Stimulated activated CD8-positive, alpha-beta memory T cell treated with anti-CD3 and anti-CD28 coated beads, Interleukin-12 subunit alpha, Interleukin-12 subunit beta, amount 100 ng/mL, for 4 hours (primary cell): ENCODE data around the gene ETV5.
A peak's percentile ranks its signal among the peaks of the same experiment; 100 is the strongest.

Experiments used
- DNase-seq: peaks from one replicate; pipeline ENCODE4 v3.0.0-alpha.2; 2020; ENCODE audit warnings: low read depth

Gene ETV5

GRCh38 chr3:186108941-186109865, at the start of gene ETV5:
Gene ETV5, minus strand, starts transcription at chr3:186109089. Its CDS starts 3,221 bp downstream, at chr3:186105868.
- DNase-seq: peak; percentile 82

- no peak for DNase-seq
Observed at GRCh38 chr3:186154641-186155040, 45.8 kb upstream of the ETV5 start.

DNA sequence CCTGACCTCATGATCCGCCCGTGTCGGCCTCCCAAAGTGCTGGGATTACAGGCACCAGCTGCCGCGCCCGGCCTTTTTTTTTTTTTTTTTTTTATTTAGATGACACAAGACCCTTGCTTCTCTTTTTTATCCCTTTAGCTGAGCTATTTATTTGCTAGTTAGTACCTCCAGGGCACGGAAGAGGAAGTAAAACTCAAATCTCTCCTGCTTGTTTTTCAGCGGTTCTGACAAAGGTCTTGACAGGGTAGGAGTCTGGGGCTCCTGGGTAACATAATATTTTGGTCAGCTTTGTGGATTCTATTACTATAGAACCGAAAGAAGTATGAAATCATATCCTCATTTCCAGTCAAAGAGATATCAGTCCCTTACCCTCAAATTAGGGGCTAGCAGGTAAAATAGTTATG, 44.0 kb upstream of the ETV5 start:
- no peak for DNase-seq

DNA sequence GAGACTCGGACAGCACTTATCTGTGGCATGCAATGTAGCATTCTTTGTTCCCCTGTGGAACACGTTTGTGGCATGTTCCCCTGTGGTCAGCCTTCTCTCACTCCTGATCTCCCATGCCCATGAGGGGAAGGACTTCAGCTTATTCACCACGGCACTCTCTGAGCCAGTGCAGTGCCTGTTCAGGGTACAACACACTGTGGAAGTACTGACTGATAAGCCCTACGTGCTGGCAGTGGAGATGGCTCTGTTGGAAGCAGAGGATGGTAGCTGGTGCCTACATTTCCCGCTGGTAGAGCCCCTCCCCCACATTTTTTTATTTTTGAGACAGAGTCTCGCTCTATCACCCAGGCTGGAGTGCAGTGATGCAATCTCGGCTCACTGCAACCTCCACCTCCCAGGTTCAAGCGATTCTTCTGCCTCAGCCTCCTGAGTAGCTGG, 43.5 kb upstream of the ETV5 start:
- no peak for DNase-seq

DNA sequence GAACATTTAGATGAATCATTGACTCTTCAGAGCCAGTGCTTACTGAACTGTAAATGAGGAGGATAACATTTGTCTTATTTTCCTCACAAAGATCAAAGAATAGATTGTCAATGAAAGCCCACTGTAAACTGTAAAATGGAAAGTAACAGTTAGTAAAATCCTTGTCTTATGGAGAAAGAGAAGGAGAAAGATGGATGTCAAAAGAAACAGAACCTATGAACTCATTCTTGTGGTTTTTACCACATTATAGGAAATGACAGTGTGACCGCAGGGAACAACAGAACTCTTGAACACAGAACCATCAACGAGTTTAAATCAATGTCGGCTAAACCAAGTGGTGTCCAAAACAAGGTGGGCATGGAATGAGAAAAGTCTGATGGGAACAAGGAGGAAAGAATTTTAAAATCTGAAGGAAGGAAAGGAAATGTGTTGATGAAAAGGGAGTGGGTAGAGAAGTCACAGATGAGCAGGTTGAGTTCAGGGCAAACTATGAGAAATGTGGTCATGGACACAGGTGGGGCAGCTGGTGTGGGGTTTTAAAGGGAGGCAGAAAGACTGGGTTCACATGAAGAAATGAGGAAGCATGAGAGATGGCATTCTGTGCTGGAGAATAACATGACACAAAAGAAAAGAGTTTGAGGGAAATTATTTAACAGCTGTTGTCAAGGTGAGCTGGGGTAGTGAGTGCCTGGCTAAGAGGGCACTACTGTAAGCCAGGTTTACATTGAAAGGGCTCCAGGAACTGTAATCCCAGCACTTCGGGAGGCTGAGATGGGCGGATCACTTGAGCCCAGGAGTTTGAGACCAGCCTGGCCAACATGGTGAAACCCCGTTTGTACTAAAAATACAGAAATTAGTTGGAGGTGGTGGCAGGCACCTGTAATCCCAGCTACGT, 42.4 kb upstream of the ETV5 start:
- DNase-seq: no peak

DNA sequence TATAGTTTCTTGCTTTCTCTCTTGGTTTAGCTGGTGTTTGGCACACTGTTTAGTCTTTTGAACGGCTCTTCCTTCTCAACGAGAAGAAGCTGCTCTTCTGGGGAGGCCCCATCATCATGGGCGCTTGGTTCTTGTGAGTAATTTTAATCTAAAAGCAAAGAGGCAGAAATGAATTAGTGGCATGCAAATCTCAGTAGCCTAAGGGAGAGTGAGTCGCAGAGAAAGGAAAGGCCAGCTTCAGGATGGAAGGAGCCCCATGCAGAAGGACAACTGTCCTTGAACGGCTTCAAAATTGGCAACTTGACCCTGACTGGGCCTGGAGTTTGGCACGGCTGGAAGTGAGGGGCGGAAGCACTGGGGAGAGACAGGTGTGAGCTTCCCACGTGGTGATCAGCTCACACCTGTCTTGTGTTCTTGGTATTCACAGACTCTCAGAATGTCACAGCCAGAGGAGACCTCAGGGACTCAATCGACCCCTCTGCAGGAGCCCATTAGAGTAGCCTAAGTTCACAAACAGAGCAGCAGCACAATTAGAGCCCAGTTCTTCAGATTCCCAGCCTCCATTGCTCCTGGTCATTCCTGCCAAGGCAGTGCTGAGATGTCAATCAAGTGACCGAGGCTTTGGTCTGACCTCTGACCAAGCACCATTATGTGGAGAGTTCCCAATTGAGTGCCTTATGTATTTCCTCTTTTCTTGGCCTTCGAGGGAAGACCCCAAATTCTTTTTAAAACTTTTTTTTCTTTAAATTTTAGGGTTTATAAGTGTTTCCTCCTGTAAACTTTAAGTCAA, 41.3 kb upstream of the ETV5 start:
- no peak for DNase-seq

DNA sequence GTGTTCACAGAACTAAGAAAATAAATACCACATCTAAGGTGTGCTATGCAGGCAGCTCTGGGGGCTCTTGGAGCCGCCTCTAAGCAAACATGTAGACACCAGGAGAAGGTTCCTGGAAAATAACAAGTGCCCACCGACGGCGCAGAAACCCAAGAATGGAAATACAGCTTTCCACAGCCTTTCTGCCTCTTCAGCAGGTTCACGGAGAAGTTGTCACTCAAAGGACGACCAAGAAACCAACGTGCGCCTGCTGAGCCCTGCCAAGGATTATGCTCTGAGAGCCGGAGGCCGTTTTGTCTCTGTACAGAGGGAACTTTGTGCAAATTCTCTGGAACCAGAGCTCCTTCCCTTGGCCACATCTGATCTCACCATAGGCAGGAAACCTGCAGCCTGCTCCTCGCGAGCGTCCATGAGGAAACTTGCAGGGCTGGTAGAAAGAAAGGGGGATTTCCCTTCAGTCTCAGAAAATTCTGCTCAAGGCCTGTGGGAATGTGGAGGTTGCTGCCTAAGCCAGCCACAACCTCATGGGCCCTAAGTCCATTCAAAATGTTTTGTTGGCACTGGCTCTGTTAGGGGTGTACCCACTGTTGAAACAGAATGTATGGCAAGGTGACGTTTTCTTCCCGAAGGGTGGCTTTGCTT, 40.6 kb upstream of the ETV5 start:
- DNase-seq: no peak

GRCh38 chr3:186144257-186144656, 35.4 kb upstream of the ETV5 start:
- no peak for DNase-seq

DNA sequence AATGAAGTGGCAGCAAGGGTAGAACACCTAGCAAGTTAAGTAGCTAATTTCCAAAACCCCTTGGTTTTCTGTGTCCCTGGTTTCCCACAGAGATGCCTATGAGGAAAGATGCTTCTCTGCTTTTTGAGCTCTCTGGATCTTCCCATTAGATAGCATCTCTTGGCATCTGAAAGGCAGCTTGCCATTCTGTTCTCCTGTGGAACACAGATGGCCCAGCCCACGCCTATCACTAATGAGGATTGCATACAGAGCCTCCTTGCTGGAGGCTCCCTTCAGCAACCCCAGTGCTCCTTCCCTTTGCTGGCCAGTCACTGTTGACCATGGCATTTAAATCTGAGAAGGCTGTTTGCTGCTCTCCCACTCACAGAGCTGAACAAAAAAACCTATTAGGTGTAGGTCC, 34.4 kb upstream of the ETV5 start:
- no peak for DNase-seq

GRCh38 chr3:186142393-186142932, 33.6 kb upstream of the ETV5 start:
- DNase-seq: no peak

DNA sequence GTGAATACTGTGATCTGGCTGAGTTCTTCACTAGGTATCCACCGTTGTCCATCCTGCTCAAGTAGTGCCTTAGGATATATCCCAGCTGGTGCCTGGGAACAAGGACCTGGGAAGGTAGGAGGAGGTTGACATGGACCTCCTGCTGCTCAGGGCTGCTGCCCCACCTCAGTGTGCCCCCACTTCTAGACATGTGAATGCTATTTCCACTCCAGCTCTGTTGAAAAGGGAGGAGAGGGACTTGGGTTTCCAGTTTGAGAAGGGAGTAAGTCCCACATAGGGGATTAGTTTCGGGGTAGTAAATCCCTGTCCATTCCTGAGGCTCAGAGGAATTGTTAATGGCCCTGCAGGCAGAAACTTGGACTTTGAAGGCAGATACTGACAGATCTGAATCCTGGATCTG, 32.9 kb upstream of the ETV5 start:
- no peak for DNase-seq

GRCh38 chr3:186138272-186138981, 29.5 kb upstream of the ETV5 start:
- DNase-seq: no peak

DNA sequence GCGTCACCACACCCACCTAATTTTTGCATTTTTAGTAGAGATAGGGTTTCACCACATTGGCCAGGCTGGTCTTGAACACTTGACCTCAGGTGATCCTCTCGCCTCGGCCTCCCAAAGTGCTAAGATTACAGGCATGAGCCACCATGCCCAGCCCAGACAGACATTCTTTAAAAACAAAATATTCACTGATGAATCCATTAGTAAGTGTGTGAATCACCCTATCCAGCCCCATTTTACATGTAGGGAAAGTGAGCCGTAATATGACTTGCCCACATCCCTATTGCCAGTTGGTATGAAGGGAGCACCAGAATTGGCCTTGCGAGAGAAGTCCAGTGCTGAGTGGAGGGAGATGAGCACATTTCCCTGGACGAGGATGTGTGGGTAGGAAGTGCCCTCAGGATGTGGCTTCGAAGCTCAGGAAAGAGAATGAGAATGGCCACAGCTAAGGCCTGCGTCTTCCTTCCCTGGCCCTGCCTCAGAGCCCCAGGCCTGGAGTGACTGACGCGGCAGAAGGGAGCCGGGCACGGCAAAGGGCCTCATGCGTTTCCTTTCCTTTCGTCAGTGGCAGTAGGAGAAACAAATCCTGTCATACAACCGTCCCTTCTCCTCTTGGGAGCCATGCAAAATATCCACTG, 28.3 kb upstream of the ETV5 start:
- no peak for DNase-seq

GRCh38 chr3:186133980-186134379, 25.1 kb upstream of the ETV5 start:
- no peak for DNase-seq

DNA sequence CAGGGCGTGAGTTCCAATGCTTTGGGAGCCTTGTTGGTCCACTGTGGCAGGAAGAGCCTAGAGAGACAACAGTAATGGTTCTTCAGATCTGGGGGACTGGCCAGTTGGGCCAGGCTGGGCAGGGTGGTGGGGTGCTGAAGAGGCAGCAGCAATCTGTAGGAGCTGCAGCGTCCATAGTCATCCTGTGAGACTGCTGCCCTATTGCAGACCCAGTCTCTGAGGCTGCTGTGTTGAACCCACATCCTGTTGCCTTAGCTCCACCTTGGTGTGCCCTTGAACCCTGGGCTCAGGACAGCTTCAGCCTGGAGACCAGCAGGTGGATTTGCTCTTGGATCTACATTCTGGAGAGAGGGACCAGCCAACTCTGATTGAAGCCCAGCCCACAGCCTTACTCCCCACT, 23.6 kb upstream of the ETV5 start:
- DNase-seq: no peak

DNA sequence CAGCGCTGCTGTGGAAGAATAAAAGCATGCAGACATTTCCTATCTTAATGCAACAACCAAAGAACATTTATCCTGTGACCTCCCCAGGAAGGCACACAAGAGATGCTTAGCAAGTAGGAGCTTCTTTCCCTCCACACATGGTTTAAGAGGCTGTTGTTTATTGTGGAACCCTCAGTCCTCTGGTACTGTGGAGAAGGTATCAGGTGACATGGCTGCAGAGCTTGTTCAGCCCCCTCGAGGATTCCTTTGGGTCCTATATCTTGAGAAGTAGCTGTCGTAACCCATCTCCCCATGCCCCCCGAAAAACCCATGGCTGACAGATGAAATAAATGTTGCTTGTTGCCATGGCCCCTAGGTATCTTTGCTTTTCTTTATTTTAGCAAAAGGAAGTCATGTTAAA, 20.3 kb upstream of the ETV5 start:
- DNase-seq: no peak

- no peak for DNase-seq
Observed at GRCh38 chr3:186128158-186128557, 19.3 kb upstream of the ETV5 start.

- DNase-seq: no peak
Observed at GRCh38 chr3:186127463-186127862, 18.6 kb upstream of the ETV5 start.

- no peak for DNase-seq
Observed at GRCh38 chr3:186125118-186125517, 16.2 kb upstream of the ETV5 start.

- DNase-seq: no peak
Observed at GRCh38 chr3:186124592-186124991, 15.7 kb upstream of the ETV5 start.
